HCT116 (cell line): ENCODE data around the gene MT1G. TPM values are rescaled to one million over a fixed set of nuclear protein-coding genes. Genes with fewer than 3 reads are reported as not detected.

ENCODE experiments used
- ATAC-seq: fragments of 200-7000 bp; cut with Tn5 transposase; 2 replicates; pipeline ENCODE4 v1.9.1; 2020; ENCODE audit warnings: mild to moderate bottlenecking, moderate library complexity
- BruUV-seq: library from RNA; stranded (reverse); fragments of 400-500 nt; replicated peaks from 2 replicates; lab custom pipeline; 2021; lab: Mats Ljungman, UMichigan
- CTCF ChIA-PET: fragments of 300-600 bp; sonication (Branson Sonifier 250); formaldehyde crosslinking; loops from one replicate; lab custom pipeline; 2021; ENCODE audit warnings: antibody characterized with exemption; lab: Charles Lee
- POLR2A ChIA-PET: fragments of 300-600, 350-600 bp; sonication (Branson Sonifier 250); formaldehyde crosslinking; loops from one replicate; lab custom pipeline; 2021; ENCODE audit warnings: antibody characterized with exemption; lab: Charles Lee
- RAD21 ChIA-PET, 2 experiments: fragments of 300-600 bp; sonication (Branson Sonifier 250); formaldehyde crosslinking; loops; one replicate each; lab custom pipeline; 2023; ENCODE audit warnings: low total read pairs in 2 of 2; ENCODE audit not compliant: uncharacterized antibody in 2 of 2, unreplicated experiment in 2 of 2, low non-redundant PET in 1 of 2; lab: Charles Lee
- DNase-seq: peaks from one replicate; pipeline ENCODE4 v3.0.0-alpha.2; 2010; ENCODE audit warnings: low read depth, low spot score
- H2AFZ ChIP-seq: fragments of 200-600 bp; shearing (Covaris generic), sonication (generic); 2 replicates; pipeline ENCODE4 v1.6.1; 2017; ENCODE audit warnings: low read depth, mixed run types, mixed read lengths, antibody characterized with exemption, low read length; ENCODE audit not compliant: poor library complexity, severe bottlenecking
- H3K27ac ChIP-seq: 2 replicates; pipeline ENCODE4 v1.5.1; 2012; ENCODE audit warnings: low read depth, low read length
- H3K27me3 ChIP-seq: fragments of 200-600 bp; sonication (generic); 2 replicates; pipeline ENCODE4 v1.6.1; 2016; ENCODE audit warnings: mixed run types, low read length, mixed read lengths; ENCODE audit not compliant: insufficient read depth
- H3K36me3 ChIP-seq, 2 experiments: fragments of 200-500 bp in 1 of 2; fragments of 200-600 bp in 1 of 2; sonication (Bioruptor generic) in 1 of 2; sonication (generic) in 1 of 2; 2 replicates each; pipeline versions ENCODE4 v1.5.1 to v1.6.1; 2014 to 2016; ENCODE audit warnings: low read length in 2 of 2, inconsistent platforms in 1 of 2, mixed read lengths in 1 of 2, mixed run types in 1 of 2; ENCODE audit not compliant: insufficient read depth in 2 of 2, control insufficient read depth in 1 of 2
- H3K4me1 ChIP-seq, 2 experiments: fragments of 200-600 bp in 1 of 2; sonication (generic) in 1 of 2; 2 replicates each; pipeline versions ENCODE4 v1.5.1 to v1.6.1; 2012 to 2017; ENCODE audit warnings: low read length in 2 of 2, inconsistent platforms in 1 of 2, mild to moderate bottlenecking in 1 of 2, mixed read lengths in 1 of 2, mixed run types in 1 of 2, moderate library complexity in 1 of 2; ENCODE audit not compliant: insufficient read depth in 2 of 2, control insufficient read depth in 1 of 2
- H3K4me2 ChIP-seq: fragments of 200-600 bp; sonication (generic); 2 replicates; pipeline ENCODE4 v1.6.1; 2017; ENCODE audit warnings: mixed run types, low read length, mixed read lengths
- H3K4me3 ChIP-seq, 2 experiments: fragments of 200-600 bp in 1 of 2; sonication (generic) in 1 of 2; replicated peaks in 1 of 2; 2 replicates each; pipeline ENCODE4 v1.5.1; 2011 to 2016; ENCODE audit warnings: low read length in 2 of 2, control low read depth in 1 of 2, low read depth in 1 of 2, mild to moderate bottlenecking in 1 of 2, mixed read lengths in 1 of 2, mixed run types in 1 of 2
- H3K79me2 ChIP-seq: fragments of 200-600 bp; sonication (generic); 2 replicates; pipeline ENCODE4 v1.6.1; 2017; ENCODE audit warnings: mild to moderate bottlenecking, mixed run types, low read length, moderate library complexity, mixed read lengths; ENCODE audit not compliant: insufficient read depth
- H3K9ac ChIP-seq: fragments of 200-600 bp; sonication (generic); 2 replicates; pipeline ENCODE4 v1.6.1; 2016; ENCODE audit warnings: low read length, mixed read lengths
- H3K9me2 ChIP-seq: fragments of 200-600 bp; sonication (generic), shearing (Covaris generic); 2 replicates; pipeline ENCODE4 v1.6.1; 2017; ENCODE audit warnings: mixed run types, mild to moderate bottlenecking, moderate library complexity; ENCODE audit not compliant: insufficient read depth
- H3K9me3 ChIP-seq, 2 experiments: fragments of 200-500 bp in 1 of 2; fragments of 200-600 bp in 1 of 2; sonication (Bioruptor generic) in 1 of 2; sonication (generic) in 1 of 2; 2 replicates each; pipeline ENCODE4 v1.6.1; 2014 to 2017; ENCODE audit warnings: low read length in 2 of 2, mixed read lengths in 2 of 2, inconsistent platforms in 1 of 2, low read depth in 1 of 2, mild to moderate bottlenecking in 1 of 2, mixed run types in 1 of 2, moderate library complexity in 1 of 2; ENCODE audit not compliant: control insufficient read depth in 1 of 2, insufficient read depth in 1 of 2
- H4K20me1 ChIP-seq: fragments of 200-600 bp; sonication (generic), shearing (Covaris generic); 2 replicates; pipeline ENCODE4 v1.6.1; 2017; ENCODE audit warnings: mixed run types, mild to moderate bottlenecking, moderate library complexity; ENCODE audit not compliant: insufficient read depth
- CBX3 ChIP-seq: IDR thresholded peaks from 2 replicates; pipeline ENCODE4 v1.6.1; 2012; ENCODE audit warnings: low read depth
- CEBPB ChIP-seq: IDR thresholded peaks from 2 replicates; pipeline ENCODE4 v1.6.1; 2012; ENCODE audit warnings: low read depth
- CTCF ChIP-seq, 3 experiments: fragments of 200-600 bp in 1 of 3; sonication (generic) in 1 of 3; IDR thresholded peaks in 2 of 3; conservative IDR thresholded peaks in 1 of 3; 2 replicates each; pipeline ENCODE4 v1.5.1; 2012 to 2017; ENCODE audit warnings: low read depth in 2 of 3, low read length in 2 of 3, antibody characterized with exemption in 1 of 3, borderline replicate concordance in 1 of 3, control low read depth in 1 of 3, mild to moderate bottlenecking in 1 of 3, mixed read lengths in 1 of 3, mixed run types in 1 of 3, moderate library complexity in 1 of 3; ENCODE audit not compliant: insufficient read depth in 1 of 3
- EGR1 ChIP-seq: IDR thresholded peaks from 2 replicates; pipeline ENCODE4 v1.6.1; 2012; ENCODE audit warnings: low read depth
- ELF1 ChIP-seq: IDR thresholded peaks from 2 replicates; pipeline ENCODE4 v1.6.1; 2012; ENCODE audit warnings: low read depth, borderline replicate concordance
- EZH2 ChIP-seq: fragments of 200-600 bp; sonication (generic); IDR thresholded peaks from 2 replicates; pipeline ENCODE4 v1.6.1; 2017; ENCODE audit warnings: antibody characterized with exemption, mixed run types
- FOSL1 ChIP-seq: IDR thresholded peaks from 2 replicates; pipeline ENCODE4 v1.6.1; 2012; ENCODE audit warnings: low read depth
- MAX ChIP-seq: IDR thresholded peaks from 2 replicates; pipeline ENCODE4 v1.6.1; 2012
- POLR2A ChIP-seq: IDR thresholded peaks from 2 replicates; pipeline ENCODE4 v1.7.0; 2011; ENCODE audit warnings: borderline replicate concordance; ENCODE audit not compliant: insufficient read depth, insufficient read length; ENCODE audit errors: extremely low read depth
- RAD21 ChIP-seq: IDR thresholded peaks from 2 replicates; pipeline ENCODE4 v1.6.1; 2012; ENCODE audit warnings: low read depth, mild to moderate bottlenecking
- SP1 ChIP-seq: IDR thresholded peaks from 2 replicates; pipeline ENCODE4 v1.6.1; 2012; ENCODE audit warnings: low read depth
- TCF7L2 ChIP-seq: IDR thresholded peaks from 2 replicates; pipeline ENCODE4 v1.7.0; 2011; ENCODE audit warnings: borderline replicate concordance, inconsistent platforms; ENCODE audit not compliant: insufficient read depth, insufficient read length; ENCODE audit errors: extremely low read depth
- YY1 ChIP-seq: IDR thresholded peaks from 2 replicates; pipeline ENCODE4 v1.6.1; 2011; ENCODE audit warnings: low read length, low read depth, moderate library complexity, mild to moderate bottlenecking; ENCODE audit not compliant: insufficient replicate concordance; ENCODE audit errors: extremely low read depth
- ZFX ChIP-seq: fragments of 450-650 bp; IDR thresholded peaks from 2 replicates; pipeline ENCODE4 v1.6.1; 2017
- ZNF274 ChIP-seq: fragments of 200-500 bp; sonication (Bioruptor generic); IDR thresholded peaks from 2 replicates; pipeline ENCODE4 v1.6.1; 2014; ENCODE audit warnings: mild to moderate bottlenecking, low read depth, low read length, inconsistent platforms
- intact Hi-C: fragments of 100-400 bp; cut with micrococcal nuclease; formaldehyde crosslinking; loops from 2 replicates; pipeline ENCODE4 v1.10.0; 2022
- total RNA-seq: library from RNA; stranded (reverse); gene quantifications from one replicate; pipeline ENCODE4 v1.2.1, GENCODE V29; 2021; ENCODE audit not compliant: unreplicated experiment
- TF ChIP-seq, protein P1 (sequence below): IDR thresholded peaks from 2 replicates; pipeline ENCODE4 v1.6.1; 2012

The MT1G gene
- total RNA-seq, 1 experiment from 2014 or later: 1.2 TPM

- TF ChIP-seq, protein P1, sequence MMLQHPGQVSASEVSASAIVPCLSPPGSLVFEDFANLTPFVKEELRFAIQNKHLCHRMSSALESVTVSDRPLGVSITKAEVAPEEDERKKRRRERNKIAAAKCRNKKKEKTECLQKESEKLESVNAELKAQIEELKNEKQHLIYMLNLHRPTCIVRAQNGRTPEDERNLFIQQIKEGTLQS: no peak
- TF ChIP-seq EZH2: no peak
- no peak for TF ChIP-seq FOSL1
- no peak for TF ChIP-seq ELF1
- TF ChIP-seq, all 23 proteins: peak for 0
Observed at GRCh38 chr16:56649820-56650219, 18.0 kb downstream of the MT1G start (continued).

- Histone ChIP-seq H3K79me2 (no peaks in the 10 kb centered on the region), H3K27me3 (no peaks in the 10 kb centered on the region), H2AFZ (no peak overlapping the region), H3K27ac (no peak overlapping the region), H3K4me1 (peaks cover 12 to 23% of the 10 kb centered on the region in 2 experiments), H3K36me3 (no peaks in the 10 kb centered on the region), H3K4me3 (no peak overlapping the region), H3K9me3 (no peaks in the 10 kb centered on the region), H3K9me2 (no peaks in the 10 kb centered on the region), H3K4me2 (no peak overlapping the region), H4K20me1 (no peaks in the 10 kb centered on the region), H3K9ac (no peak overlapping the region)
- no peak for DNase-seq
- POLR2A ChIA-PET: no interaction called here
- ATAC-seq: no peak
- CTCF ChIA-PET: no interaction called here
- RAD21 ChIA-PET: no interaction called here
- BruUV-seq: no TSS peak
- TF ChIP-seq MAX (no peak), ZNF274 (no peak), CBX3 (no peak), SP1 (no peak), RAD21 (no peak), TCF7L2 (no peak), YY1 (no peak), CEBPB (no peak), CTCF (IDR thresholded peaks at IDR 0.05 in 2 of 3, conservative IDR thresholded peaks at IDR 0.05 in 1 of 3; ENCODE audit: borderline replicate concordance in 1 of 3, insufficient read depth in 1 of 3, low read depth in 2 of 3, low read length in 2 of 3) (no peak), ELF1 (no peak), FOSL1 (no peak), EGR1 (no peak), ZFX (no peak), POLR2A (no peak)
- TF ChIP-seq, protein P1: no peak
- intact Hi-C loops: no loop called here
Observed at GRCh38 chr16:56649271-56649670, 18.6 kb downstream of the MT1G start.
